ENCODE results near the gene THBS2.

The THBS2 gene

GRCh38 chr6:169252505-169253189, 999 bp downstream of the THBS2 start:
- FAIRE-seq (no peak), DNase-seq (ENCODE audit: insufficient read length, low spot score) (no peak)
- TF ChIP-seq POU2F2 (IDR thresholded peaks at IDR 0.05; ENCODE audit: low read depth, low read length) (no peak), PAX5 (IDR thresholded peaks at IDR 0.05; ENCODE audit: insufficient read depth, low read length, severe bottlenecking) (no peak), POLR2A (IDR thresholded peaks at IDR 0.05; ENCODE audit: low read depth, low read length) (no peak), SPI1 (IDR thresholded peaks at IDR 0.05; ENCODE audit: low read depth, low read length) (no peak), TAF1 (IDR thresholded peaks at IDR 0.05; ENCODE audit: low read depth, low read length) (no peak), POLR2AphosphoS5 (IDR thresholded peaks at IDR 0.05; ENCODE audit: low read depth, low read length) (no peak)

GRCh38 chr6:169251822-169252504, 1.7 kb downstream of the THBS2 start:
- FAIRE-seq: no peak

GRCh38 chr6:169251371-169251802, 2.3 kb downstream of the THBS2 start:
- DNase-seq (ENCODE audit: insufficient read length, low spot score) (no peak), FAIRE-seq (no peak)
- TF ChIP-seq PAX5 (IDR thresholded peaks at IDR 0.05; ENCODE audit: insufficient read depth, low read length, severe bottlenecking): no peak
- TF ChIP-seq POU2F2 (IDR thresholded peaks at IDR 0.05; ENCODE audit: low read depth, low read length): no peak
- TF ChIP-seq POLR2AphosphoS5 (IDR thresholded peaks at IDR 0.05; ENCODE audit: low read depth, low read length): no peak
- no peak for TF ChIP-seq SPI1 (IDR thresholded peaks at IDR 0.05; ENCODE audit: low read depth, low read length)
- TF ChIP-seq POLR2A (IDR thresholded peaks at IDR 0.05; ENCODE audit: low read depth, low read length): no peak
- no peak for TF ChIP-seq TAF1 (IDR thresholded peaks at IDR 0.05; ENCODE audit: low read depth, low read length)

More at GRCh38 chr6:169251822-169252504, 1.7 kb downstream of the THBS2 start:
- TF ChIP-seq TAF1 (IDR thresholded peaks at IDR 0.05; ENCODE audit: low read depth, low read length): no peak
- no peak for TF ChIP-seq SPI1 (IDR thresholded peaks at IDR 0.05; ENCODE audit: low read depth, low read length)
- TF ChIP-seq POLR2AphosphoS5 (IDR thresholded peaks at IDR 0.05; ENCODE audit: low read depth, low read length): no peak
- no peak for TF ChIP-seq POU2F2 (IDR thresholded peaks at IDR 0.05; ENCODE audit: low read depth, low read length)
- no peak for TF ChIP-seq POLR2A (IDR thresholded peaks at IDR 0.05; ENCODE audit: low read depth, low read length)
- no peak for DNase-seq (ENCODE audit: insufficient read length, low spot score)

- TF ChIP-seq POLR2AphosphoS5 (IDR thresholded peaks at IDR 0.05; ENCODE audit: low read depth, low read length): no peak
- no peak for TF ChIP-seq SPI1 (IDR thresholded peaks at IDR 0.05; ENCODE audit: low read depth, low read length)
- TF ChIP-seq TAF1 (IDR thresholded peaks at IDR 0.05; ENCODE audit: low read depth, low read length): no peak
- TF ChIP-seq PAX5 (IDR thresholded peaks at IDR 0.05; ENCODE audit: insufficient read depth, low read length, severe bottlenecking): no peak
- no peak for TF ChIP-seq POU2F2 (IDR thresholded peaks at IDR 0.05; ENCODE audit: low read depth, low read length)
- TF ChIP-seq POLR2A (IDR thresholded peaks at IDR 0.05; ENCODE audit: low read depth, low read length): no peak
- DNase-seq (ENCODE audit: insufficient read length, low spot score) (no peak), FAIRE-seq (no peak)
These were observed 3.0 kb downstream of the THBS2 start for GRCh38 chr6:169250660-169251059.

GRCh38 chr6:169249057-169249456, 4.6 kb downstream of the THBS2 start:
- DNase-seq (ENCODE audit: insufficient read length, low spot score) (no peak), FAIRE-seq (no peak)
- TF ChIP-seq PAX5 (IDR thresholded peaks at IDR 0.05; ENCODE audit: insufficient read depth, low read length, severe bottlenecking): no peak
- no peak for TF ChIP-seq POU2F2 (IDR thresholded peaks at IDR 0.05; ENCODE audit: low read depth, low read length)
- no peak for TF ChIP-seq POLR2AphosphoS5 (IDR thresholded peaks at IDR 0.05; ENCODE audit: low read depth, low read length)
- TF ChIP-seq POLR2A (IDR thresholded peaks at IDR 0.05; ENCODE audit: low read depth, low read length): no peak
- no peak for TF ChIP-seq SPI1 (IDR thresholded peaks at IDR 0.05; ENCODE audit: low read depth, low read length)
- no peak for TF ChIP-seq TAF1 (IDR thresholded peaks at IDR 0.05; ENCODE audit: low read depth, low read length)

- FAIRE-seq (no peak), DNase-seq (ENCODE audit: insufficient read length, low spot score) (no peak)
- TF ChIP-seq SPI1 (IDR thresholded peaks at IDR 0.05; ENCODE audit: low read depth, low read length) (no peak), POLR2AphosphoS5 (IDR thresholded peaks at IDR 0.05; ENCODE audit: low read depth, low read length) (no peak), PAX5 (IDR thresholded peaks at IDR 0.05; ENCODE audit: insufficient read depth, low read length, severe bottlenecking) (no peak), POLR2A (IDR thresholded peaks at IDR 0.05; ENCODE audit: low read depth, low read length) (no peak), POU2F2 (IDR thresholded peaks at IDR 0.05; ENCODE audit: low read depth, low read length) (no peak), TAF1 (IDR thresholded peaks at IDR 0.05; ENCODE audit: low read depth, low read length) (no peak)
These were observed 5.1 kb downstream of the THBS2 start for GRCh38 chr6:169248521-169248971.

- no peak for DNase-seq (ENCODE audit: insufficient read length, low spot score)
- TF ChIP-seq TAF1 (IDR thresholded peaks at IDR 0.05; ENCODE audit: low read depth, low read length): no peak
- TF ChIP-seq POLR2A (IDR thresholded peaks at IDR 0.05; ENCODE audit: low read depth, low read length): no peak
- no peak for TF ChIP-seq PAX5 (IDR thresholded peaks at IDR 0.05; ENCODE audit: insufficient read depth, low read length, severe bottlenecking)
- no peak for TF ChIP-seq POU2F2 (IDR thresholded peaks at IDR 0.05; ENCODE audit: low read depth, low read length)
- TF ChIP-seq POLR2AphosphoS5 (IDR thresholded peaks at IDR 0.05; ENCODE audit: low read depth, low read length): no peak
- TF ChIP-seq SPI1 (IDR thresholded peaks at IDR 0.05; ENCODE audit: low read depth, low read length): no peak
- peak; percentile 31 for FAIRE-seq
These were observed 5.7 kb downstream of the THBS2 start for GRCh38 chr6:169247991-169248390.

GRCh38 chr6:169247419-169247818, 6.2 kb downstream of the THBS2 start:
- FAIRE-seq (no peak), DNase-seq (ENCODE audit: insufficient read length, low spot score) (no peak)
- TF ChIP-seq TAF1 (IDR thresholded peaks at IDR 0.05; ENCODE audit: low read depth, low read length) (no peak), SPI1 (IDR thresholded peaks at IDR 0.05; ENCODE audit: low read depth, low read length) (no peak), POLR2AphosphoS5 (IDR thresholded peaks at IDR 0.05; ENCODE audit: low read depth, low read length) (no peak), POU2F2 (IDR thresholded peaks at IDR 0.05; ENCODE audit: low read depth, low read length) (no peak), POLR2A (IDR thresholded peaks at IDR 0.05; ENCODE audit: low read depth, low read length) (no peak), PAX5 (IDR thresholded peaks at IDR 0.05; ENCODE audit: insufficient read depth, low read length, severe bottlenecking) (no peak)

GRCh38 chr6:169246445-169246844, 7.2 kb downstream of the THBS2 start:
- FAIRE-seq (no peak), DNase-seq (ENCODE audit: insufficient read length, low spot score) (no peak)
- TF ChIP-seq TAF1 (IDR thresholded peaks at IDR 0.05; ENCODE audit: low read depth, low read length) (no peak), POU2F2 (IDR thresholded peaks at IDR 0.05; ENCODE audit: low read depth, low read length) (no peak), POLR2AphosphoS5 (IDR thresholded peaks at IDR 0.05; ENCODE audit: low read depth, low read length) (no peak), POLR2A (IDR thresholded peaks at IDR 0.05; ENCODE audit: low read depth, low read length) (no peak), PAX5 (IDR thresholded peaks at IDR 0.05; ENCODE audit: insufficient read depth, low read length, severe bottlenecking) (no peak), SPI1 (IDR thresholded peaks at IDR 0.05; ENCODE audit: low read depth, low read length) (no peak)
